Measurements from ENCODE around the gene PRXL2B. TPM values are rescaled to one million over a fixed set of nuclear protein-coding genes. Genes with fewer than 3 reads are reported as not detected.
"Not testable (repeated sequence)": the region's sequence is repeated elsewhere in the genome, so short reads cannot be mapped to it uniquely, and the experiment has no call there.

The PRXL2B gene
- total RNA-seq, 2 experiments from 2014 or later: 23.7 to 36.8 TPM

- intact Hi-C loops (cut with DNase I, micrococcal nuclease): loop anchor here (1.0 to 5.0 kb wide), 4 partner anchors 9 to 1270 kb away; partner anchors contain the start of genes TNFRSF14 (in 2 of the 2), ACAP3 (in 1 of the 2), PRXL2B (in 1 of the 2) and PUSL1 (in 1 of the 2)
- H3K9me3 Mint-ChIP-seq (ENCODE audit: low read depth): peaks cover 15% of the 10 kb centered on the region
- ATAC-seq (peak; percentile 50), DNase-seq (peak; percentile 79)
- not testable (repeated sequence) for H3K27me3 Mint-ChIP-seq; H3K36me3 Mint-ChIP-seq (ENCODE audit: low read depth)
- H3K4me1 Mint-ChIP-seq: peaks cover 59% of the 10 kb centered on the region
- CTCF ChIA-PET: interaction anchor here (0.6 to 1.7 kb wide), 8 partner anchors 14 to 383 kb away, joined by 3 to 6 read pairs (median 3); partner anchors contain the start of genes FAAP20 and TNFRSF14
- peak overlapping the region; percentile 98 for H3K27ac Mint-ChIP-seq
- POLR2A ChIA-PET: interaction anchor here (1.1 to 1.4 kb wide), 2 partner anchors 22 to 51 kb away, joined by 3 to 12 read pairs; partner anchors contain the start of genes PANK4 and TNFRSF14
- H3K4me3 Mint-ChIP-seq: peak overlapping the region; percentile 62
Measured at GRCh38 chr1:2577565-2578075, 9.0 kb upstream of the PRXL2B start.

- Mint-ChIP-seq H3K4me3 (peak overlapping the region; percentile 62), H3K9me3 (ENCODE audit: low read depth) (peaks cover 6% of the 10 kb centered on the region), H3K27ac (peak overlapping the region; percentile 98), H3K27me3 (no peaks in the 10 kb centered on the region), H3K36me3 (ENCODE audit: low read depth) (peaks cover 6% of the 10 kb centered on the region), H3K4me1 (peaks cover 68% of the 10 kb centered on the region)
- intact Hi-C loops (cut with DNase I, micrococcal nuclease): loop anchor here (1.0 to 5.0 kb wide), 4 partner anchors 8 to 1271 kb away; partner anchors contain the start of genes TNFRSF14 (in 2 of the 2), ACAP3 (in 1 of the 2), PRXL2B (in 1 of the 2) and PUSL1 (in 1 of the 2)
- DNase-seq (no peak), ATAC-seq (no peak)
- POLR2A ChIA-PET: no interaction called here
- CTCF ChIA-PET: interaction anchor here (0.9 to 1.1 kb wide), 4 partner anchors 17 to 38 kb away, joined by 3 to 4 read pairs (median 3); no protein-coding TSS in a partner anchor
Measured at GRCh38 chr1:2578758-2579118, 7.8 kb upstream of the PRXL2B start.

- H3K4me3 Mint-ChIP-seq: no peak overlapping the region
- peaks cover 16% of the 10 kb centered on the region for H3K36me3 Mint-ChIP-seq (ENCODE audit: low read depth)
- POLR2A ChIA-PET: no interaction called here
- CTCF ChIA-PET: no interaction called here
- peak overlapping the region; percentile 78 for H3K27ac Mint-ChIP-seq
- H3K4me1 Mint-ChIP-seq: peaks cover 80% of the 10 kb centered on the region
- intact Hi-C loops (cut with DNase I, micrococcal nuclease): loop anchor here in 1 of 2 experiments (5.0 to 10.0 kb wide), 3 partner anchors 288 to 533 kb away; no protein-coding TSS in a partner anchor
- no peaks in the 10 kb centered on the region for H3K27me3 Mint-ChIP-seq
- DNase-seq (no peak), ATAC-seq (no peak)
- no peaks in the 10 kb centered on the region for H3K9me3 Mint-ChIP-seq (ENCODE audit: low read depth)
Measured at GRCh38 chr1:2580691-2581090, 5.9 kb upstream of the PRXL2B start.

- DNase-seq (no peak), ATAC-seq (no peak)
- no peaks in the 10 kb centered on the region for H3K9me3 Mint-ChIP-seq (ENCODE audit: low read depth)
- ChIA-PET CTCF (interaction anchor here (1.9 to 5.3 kb wide), 2 partner anchors 26 to 34 kb away, joined by 7 to 25 read pairs; partner anchors contain the start of gene TNFRSF14), POLR2A (no interaction called here)
- H3K27me3 Mint-ChIP-seq: no peaks in the 10 kb centered on the region
- H3K36me3 Mint-ChIP-seq (ENCODE audit: low read depth): peaks cover 16% of the 10 kb centered on the region
- H3K4me3 Mint-ChIP-seq: no peak overlapping the region
- peak overlapping the region; percentile 93 for H3K27ac Mint-ChIP-seq
- intact Hi-C loops (cut with DNase I, micrococcal nuclease): loop anchor here in 1 of 2 experiments (5.0 to 10.0 kb wide), 3 partner anchors 290 to 535 kb away; no protein-coding TSS in a partner anchor
- H3K4me1 Mint-ChIP-seq: peaks cover 70% of the 10 kb centered on the region
Measured at GRCh38 chr1:2582391-2582790, 4.2 kb upstream of the PRXL2B start.

GRCh38 chr1:2583331-2583791, 3.2 kb upstream of the PRXL2B start:
- intact Hi-C loops (cut with DNase I, micrococcal nuclease): loop anchor here in 1 of 2 experiments (5.0 to 10.0 kb wide), 3 partner anchors 291 to 536 kb away; no protein-coding TSS in a partner anchor
- peak; percentile 65 for DNase-seq

GRCh38 chr1:2583871-2584351, 2.7 kb upstream of the PRXL2B start:
- peaks cover 64% of the 10 kb centered on the region for H3K4me1 Mint-ChIP-seq
- H3K27ac Mint-ChIP-seq: peak overlapping the region; percentile 88
- intact Hi-C loops (cut with DNase I, micrococcal nuclease): loop anchor here (2.0 to 10.0 kb wide), 4 partner anchors 35 to 537 kb away; no protein-coding TSS in a partner anchor
- no peaks in the 10 kb centered on the region for H3K9me3 Mint-ChIP-seq (ENCODE audit: low read depth)
- POLR2A ChIA-PET: interaction anchor here (0.9 to 4.0 kb wide), 3 partner anchors 27 to 36 kb away, joined by 3 to 23 read pairs (median 6); partner anchors contain the start of gene TNFRSF14
- H3K27me3 Mint-ChIP-seq: no peaks in the 10 kb centered on the region
- H3K4me3 Mint-ChIP-seq: peak overlapping the region; percentile 82
- ATAC-seq (no peak), DNase-seq (peak; percentile 62)
- peaks cover 14% of the 10 kb centered on the region for H3K36me3 Mint-ChIP-seq (ENCODE audit: low read depth)
- CTCF ChIA-PET: interaction anchor here (1.1 to 5.3 kb wide), 4 partner anchors 22 to 37 kb away, joined by 3 to 25 read pairs (median 6); partner anchors contain the start of gene TNFRSF14

More at GRCh38 chr1:2583331-2583791, 3.2 kb upstream of the PRXL2B start:
- ChIA-PET CTCF (interaction anchor here (1.9 to 5.3 kb wide), 3 partner anchors 21 to 35 kb away, joined by 4 to 25 read pairs (median 7); partner anchors contain the start of gene TNFRSF14), POLR2A (interaction anchor here (0.6 to 4.0 kb wide), 4 partner anchors 27 to 801 kb away, joined by 3 to 23 read pairs (median 5); partner anchors contain the start of gene TNFRSF14)
- Mint-ChIP-seq H3K27ac (peak overlapping the region; percentile 88), H3K36me3 (ENCODE audit: low read depth) (peaks cover 16% of the 10 kb centered on the region), H3K4me1 (peaks cover 69% of the 10 kb centered on the region), H3K4me3 (peak overlapping the region; percentile 82), H3K27me3 (no peaks in the 10 kb centered on the region), H3K9me3 (ENCODE audit: low read depth) (no peaks in the 10 kb centered on the region)
- peak; percentile 9 for ATAC-seq

- ChIA-PET CTCF (interaction anchor here (0.6 to 5.3 kb wide), 4 partner anchors 23 to 97 kb away, joined by 3 to 25 read pairs (median 4); partner anchors contain the start of gene TNFRSF14), POLR2A (interaction anchor here (1.4 to 4.0 kb wide), 3 partner anchors 28 to 169 kb away, joined by 4 to 23 read pairs (median 9); partner anchors contain the start of gene TNFRSF14)
- no peaks in the 10 kb centered on the region for H3K27me3 Mint-ChIP-seq
- H3K9me3 Mint-ChIP-seq (ENCODE audit: low read depth): no peaks in the 10 kb centered on the region
- peaks cover 16% of the 10 kb centered on the region for H3K36me3 Mint-ChIP-seq (ENCODE audit: low read depth)
- peak overlapping the region; percentile 88 for H3K27ac Mint-ChIP-seq
- DNase-seq: no peak
- no peak for ATAC-seq
- H3K4me1 Mint-ChIP-seq: peaks cover 57% of the 10 kb centered on the region
- peak overlapping the region; percentile 82 for H3K4me3 Mint-ChIP-seq
- intact Hi-C loops (cut with DNase I, micrococcal nuclease): loop anchor here (2.0 to 10.0 kb wide), 5 partner anchors 36 to 1187 kb away; partner anchors contain the start of gene SMIM1 (in 1 of the 2)
Measured at GRCh38 chr1:2584686-2585317, 1.8 kb upstream of the PRXL2B start.

- peaks cover 51% of the 10 kb centered on the region for H3K4me1 Mint-ChIP-seq
- ATAC-seq (peak; percentile 53), DNase-seq (peak; percentile 84)
- peaks cover 16% of the 10 kb centered on the region for H3K36me3 Mint-ChIP-seq (ENCODE audit: low read depth)
- no peaks in the 10 kb centered on the region for H3K27me3 Mint-ChIP-seq
- peak overlapping the region; percentile 82 for H3K4me3 Mint-ChIP-seq
- H3K9me3 Mint-ChIP-seq (ENCODE audit: low read depth): no peaks in the 10 kb centered on the region
- intact Hi-C loops (cut with DNase I, micrococcal nuclease): loop anchor here (1.0 to 10.0 kb wide), 19 partner anchors 7 to 1315 kb away; partner anchors contain the start of genes PANK4 (in 2 of the 2), PEX10 (in 2 of the 2), C1orf174 (in 1 of the 2) and MORN1 (in 1 of the 2)
- ChIA-PET POLR2A (interaction anchor here (1.4 to 4.0 kb wide), 3 partner anchors 29 to 170 kb away, joined by 4 to 23 read pairs (median 9); partner anchors contain the start of gene TNFRSF14), CTCF (interaction anchor here (0.5 to 5.3 kb wide), 7 partner anchors 24 to 1211 kb away, joined by 3 to 25 read pairs (median 3); partner anchors contain the start of genes FAAP20 and TNFRSF14)
- peak overlapping the region; percentile 88 for H3K27ac Mint-ChIP-seq
Measured at GRCh38 chr1:2585318-2586092, 1.1 kb upstream of the PRXL2B start.

- Mint-ChIP-seq H3K4me3 (peak overlapping the region; percentile 82), H3K27me3 (no peaks in the 10 kb centered on the region), H3K9me3 (ENCODE audit: low read depth) (no peaks in the 10 kb centered on the region), H3K36me3 (ENCODE audit: low read depth) (peaks cover 12% of the 10 kb centered on the region), H3K4me1 (peaks cover 34% of the 10 kb centered on the region), H3K27ac (peak overlapping the region; percentile 13)
- ATAC-seq: no peak
- no peak for DNase-seq
- ChIA-PET POLR2A (interaction anchor here (4.0 kb wide), 1 partner anchor 31 kb away, joined by 23 read pairs; the partner anchor contains the start of gene TNFRSF14), CTCF (interaction anchor here (0.6 to 5.3 kb wide), 4 partner anchors 16 to 171 kb away, joined by 3 to 25 read pairs (median 3); partner anchors contain the start of gene TNFRSF14)
- intact Hi-C loops (cut with DNase I, micrococcal nuclease): loop anchor here (2.0 to 10.0 kb wide), 6 partner anchors 56 to 1314 kb away; partner anchors contain the start of genes C1orf174 (in 1 of the 2), PANK4 (in 1 of the 2), PEX10 (in 1 of the 2) and SMIM1 (in 1 of the 2)
Measured at GRCh38 chr1:2587071-2587859, 688 bp downstream of the PRXL2B start.
